GM23338 (cell line): Measurements from ENCODE around the gene XXYLT1.

Source experiments
- CREB1 ChIP-seq: fragments of 250-450 bp; sonication (Bioruptor Pico); IDR thresholded peaks from 2 replicates; pipeline ENCODE4 v1.5.0; 2020; ENCODE audit warnings: low read depth, mild to moderate bottlenecking, moderate library complexity
- EZH2 ChIP-seq: fragments of 200-600 bp; sonication (generic); IDR thresholded peaks from one replicate; pipeline ENCODE4 v1.8.0; 2017; ENCODE audit warnings: antibody characterized with exemption, mild to moderate bottlenecking, low read depth; ENCODE audit not compliant: unreplicated experiment
- EZH2phosphoT487 ChIP-seq: fragments of 200-600 bp; sonication (generic); IDR thresholded peaks from one replicate; pipeline ENCODE4 v1.8.1; 2018; ENCODE audit warnings: antibody characterized with exemption; ENCODE audit not compliant: unreplicated experiment
- POLR2AphosphoS5 ChIP-seq: IDR thresholded peaks from 2 replicates; pipeline ENCODE4 v1.6.1; 2016; ENCODE audit warnings: antibody characterized with exemption, low read depth
- TF ChIP-seq, protein P1 (sequence below), 2 experiments: fragments of 200-600 bp in 1 of 2; sonication (generic) in 1 of 2; conservative IDR thresholded peaks; 2 replicates each; pipeline versions ENCODE4 v1.5.1 to v1.6.1; 2016 to 2017; ENCODE audit warnings: antibody characterized with exemption in 2 of 2, low read depth in 2 of 2, mild to moderate bottlenecking in 2 of 2, moderate library complexity in 1 of 2
- TF ChIP-seq, protein P2 (sequence below): IDR thresholded peaks from one replicate; pipeline ENCODE4 v1.6.1; 2018; ENCODE audit warnings: antibody characterized with exemption; ENCODE audit not compliant: unreplicated experiment
- TF ChIP-seq, protein P3 (sequence below): IDR thresholded peaks from 2 replicates; pipeline ENCODE4 v1.6.1; 2016; ENCODE audit warnings: antibody characterized with exemption
- TF ChIP-seq, protein P4 (sequence below): fragments of 250-450 bp; sonication (Bioruptor Pico); IDR thresholded peaks from 2 replicates; pipeline ENCODE4 v1.5.0; 2020; ENCODE audit warnings: mild to moderate bottlenecking, moderate library complexity

DNA sequence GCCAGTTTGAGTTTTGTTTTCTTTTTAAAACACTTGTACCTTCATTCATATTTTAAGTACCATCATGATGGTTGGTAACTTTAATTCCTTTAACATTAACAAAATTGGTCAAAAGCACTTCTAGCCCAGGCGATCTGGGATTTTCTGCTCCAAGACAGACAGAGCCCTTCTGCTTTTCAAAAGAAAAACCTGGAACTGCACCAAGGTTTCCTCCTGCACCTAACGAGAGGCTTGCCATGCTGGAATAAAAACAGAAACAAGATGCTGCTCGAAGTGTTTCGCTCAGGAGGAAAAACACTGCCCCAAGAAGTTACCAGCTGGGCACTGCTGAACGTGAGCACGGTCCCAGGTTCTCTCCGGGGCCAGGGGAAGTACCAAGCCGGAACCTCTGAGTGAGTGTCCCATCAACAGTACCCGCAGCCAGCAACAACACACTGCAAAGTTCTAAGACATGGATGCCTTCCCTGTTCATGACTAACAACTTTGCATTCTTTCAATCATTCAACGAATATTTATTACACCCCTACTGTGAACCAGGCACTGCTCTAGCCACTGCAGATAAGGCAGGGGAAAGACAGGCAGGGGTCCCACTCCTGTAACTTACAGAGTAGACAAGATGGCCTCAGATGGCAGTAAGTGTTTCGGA is 98.8 kb downstream of the XXYLT1 start:
- TF ChIP-seq, protein P1, sequence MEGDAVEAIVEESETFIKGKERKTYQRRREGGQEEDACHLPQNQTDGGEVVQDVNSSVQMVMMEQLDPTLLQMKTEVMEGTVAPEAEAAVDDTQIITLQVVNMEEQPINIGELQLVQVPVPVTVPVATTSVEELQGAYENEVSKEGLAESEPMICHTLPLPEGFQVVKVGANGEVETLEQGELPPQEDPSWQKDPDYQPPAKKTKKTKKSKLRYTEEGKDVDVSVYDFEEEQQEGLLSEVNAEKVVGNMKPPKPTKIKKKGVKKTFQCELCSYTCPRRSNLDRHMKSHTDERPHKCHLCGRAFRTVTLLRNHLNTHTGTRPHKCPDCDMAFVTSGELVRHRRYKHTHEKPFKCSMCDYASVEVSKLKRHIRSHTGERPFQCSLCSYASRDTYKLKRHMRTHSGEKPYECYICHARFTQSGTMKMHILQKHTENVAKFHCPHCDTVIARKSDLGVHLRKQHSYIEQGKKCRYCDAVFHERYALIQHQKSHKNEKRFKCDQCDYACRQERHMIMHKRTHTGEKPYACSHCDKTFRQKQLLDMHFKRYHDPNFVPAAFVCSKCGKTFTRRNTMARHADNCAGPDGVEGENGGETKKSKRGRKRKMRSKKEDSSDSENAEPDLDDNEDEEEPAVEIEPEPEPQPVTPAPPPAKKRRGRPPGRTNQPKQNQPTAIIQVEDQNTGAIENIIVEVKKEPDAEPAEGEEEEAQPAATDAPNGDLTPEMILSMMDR (conservative IDR thresholded peaks at IDR 0.05; ENCODE audit: low read depth in 2 of 2): no peak
- TF ChIP-seq, protein P2, sequence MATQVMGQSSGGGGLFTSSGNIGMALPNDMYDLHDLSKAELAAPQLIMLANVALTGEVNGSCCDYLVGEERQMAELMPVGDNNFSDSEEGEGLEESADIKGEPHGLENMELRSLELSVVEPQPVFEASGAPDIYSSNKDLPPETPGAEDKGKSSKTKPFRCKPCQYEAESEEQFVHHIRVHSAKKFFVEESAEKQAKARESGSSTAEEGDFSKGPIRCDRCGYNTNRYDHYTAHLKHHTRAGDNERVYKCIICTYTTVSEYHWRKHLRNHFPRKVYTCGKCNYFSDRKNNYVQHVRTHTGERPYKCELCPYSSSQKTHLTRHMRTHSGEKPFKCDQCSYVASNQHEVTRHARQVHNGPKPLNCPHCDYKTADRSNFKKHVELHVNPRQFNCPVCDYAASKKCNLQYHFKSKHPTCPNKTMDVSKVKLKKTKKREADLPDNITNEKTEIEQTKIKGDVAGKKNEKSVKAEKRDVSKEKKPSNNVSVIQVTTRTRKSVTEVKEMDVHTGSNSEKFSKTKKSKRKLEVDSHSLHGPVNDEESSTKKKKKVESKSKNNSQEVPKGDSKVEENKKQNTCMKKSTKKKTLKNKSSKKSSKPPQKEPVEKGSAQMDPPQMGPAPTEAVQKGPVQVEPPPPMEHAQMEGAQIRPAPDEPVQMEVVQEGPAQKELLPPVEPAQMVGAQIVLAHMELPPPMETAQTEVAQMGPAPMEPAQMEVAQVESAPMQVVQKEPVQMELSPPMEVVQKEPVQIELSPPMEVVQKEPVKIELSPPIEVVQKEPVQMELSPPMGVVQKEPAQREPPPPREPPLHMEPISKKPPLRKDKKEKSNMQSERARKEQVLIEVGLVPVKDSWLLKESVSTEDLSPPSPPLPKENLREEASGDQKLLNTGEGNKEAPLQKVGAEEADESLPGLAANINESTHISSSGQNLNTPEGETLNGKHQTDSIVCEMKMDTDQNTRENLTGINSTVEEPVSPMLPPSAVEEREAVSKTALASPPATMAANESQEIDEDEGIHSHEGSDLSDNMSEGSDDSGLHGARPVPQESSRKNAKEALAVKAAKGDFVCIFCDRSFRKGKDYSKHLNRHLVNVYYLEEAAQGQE: no peak
- TF ChIP-seq POLR2AphosphoS5: no peak
- TF ChIP-seq EZH2phosphoT487: no peak
- TF ChIP-seq, protein P3, sequence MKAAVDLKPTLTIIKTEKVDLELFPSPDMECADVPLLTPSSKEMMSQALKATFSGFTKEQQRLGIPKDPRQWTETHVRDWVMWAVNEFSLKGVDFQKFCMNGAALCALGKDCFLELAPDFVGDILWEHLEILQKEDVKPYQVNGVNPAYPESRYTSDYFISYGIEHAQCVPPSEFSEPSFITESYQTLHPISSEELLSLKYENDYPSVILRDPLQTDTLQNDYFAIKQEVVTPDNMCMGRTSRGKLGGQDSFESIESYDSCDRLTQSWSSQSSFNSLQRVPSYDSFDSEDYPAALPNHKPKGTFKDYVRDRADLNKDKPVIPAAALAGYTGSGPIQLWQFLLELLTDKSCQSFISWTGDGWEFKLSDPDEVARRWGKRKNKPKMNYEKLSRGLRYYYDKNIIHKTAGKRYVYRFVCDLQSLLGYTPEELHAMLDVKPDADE: no peak
- no peak for TF ChIP-seq EZH2
- TF ChIP-seq CREB1 (CRISPR knock-in tag): no peak
- TF ChIP-seq, protein P4, sequence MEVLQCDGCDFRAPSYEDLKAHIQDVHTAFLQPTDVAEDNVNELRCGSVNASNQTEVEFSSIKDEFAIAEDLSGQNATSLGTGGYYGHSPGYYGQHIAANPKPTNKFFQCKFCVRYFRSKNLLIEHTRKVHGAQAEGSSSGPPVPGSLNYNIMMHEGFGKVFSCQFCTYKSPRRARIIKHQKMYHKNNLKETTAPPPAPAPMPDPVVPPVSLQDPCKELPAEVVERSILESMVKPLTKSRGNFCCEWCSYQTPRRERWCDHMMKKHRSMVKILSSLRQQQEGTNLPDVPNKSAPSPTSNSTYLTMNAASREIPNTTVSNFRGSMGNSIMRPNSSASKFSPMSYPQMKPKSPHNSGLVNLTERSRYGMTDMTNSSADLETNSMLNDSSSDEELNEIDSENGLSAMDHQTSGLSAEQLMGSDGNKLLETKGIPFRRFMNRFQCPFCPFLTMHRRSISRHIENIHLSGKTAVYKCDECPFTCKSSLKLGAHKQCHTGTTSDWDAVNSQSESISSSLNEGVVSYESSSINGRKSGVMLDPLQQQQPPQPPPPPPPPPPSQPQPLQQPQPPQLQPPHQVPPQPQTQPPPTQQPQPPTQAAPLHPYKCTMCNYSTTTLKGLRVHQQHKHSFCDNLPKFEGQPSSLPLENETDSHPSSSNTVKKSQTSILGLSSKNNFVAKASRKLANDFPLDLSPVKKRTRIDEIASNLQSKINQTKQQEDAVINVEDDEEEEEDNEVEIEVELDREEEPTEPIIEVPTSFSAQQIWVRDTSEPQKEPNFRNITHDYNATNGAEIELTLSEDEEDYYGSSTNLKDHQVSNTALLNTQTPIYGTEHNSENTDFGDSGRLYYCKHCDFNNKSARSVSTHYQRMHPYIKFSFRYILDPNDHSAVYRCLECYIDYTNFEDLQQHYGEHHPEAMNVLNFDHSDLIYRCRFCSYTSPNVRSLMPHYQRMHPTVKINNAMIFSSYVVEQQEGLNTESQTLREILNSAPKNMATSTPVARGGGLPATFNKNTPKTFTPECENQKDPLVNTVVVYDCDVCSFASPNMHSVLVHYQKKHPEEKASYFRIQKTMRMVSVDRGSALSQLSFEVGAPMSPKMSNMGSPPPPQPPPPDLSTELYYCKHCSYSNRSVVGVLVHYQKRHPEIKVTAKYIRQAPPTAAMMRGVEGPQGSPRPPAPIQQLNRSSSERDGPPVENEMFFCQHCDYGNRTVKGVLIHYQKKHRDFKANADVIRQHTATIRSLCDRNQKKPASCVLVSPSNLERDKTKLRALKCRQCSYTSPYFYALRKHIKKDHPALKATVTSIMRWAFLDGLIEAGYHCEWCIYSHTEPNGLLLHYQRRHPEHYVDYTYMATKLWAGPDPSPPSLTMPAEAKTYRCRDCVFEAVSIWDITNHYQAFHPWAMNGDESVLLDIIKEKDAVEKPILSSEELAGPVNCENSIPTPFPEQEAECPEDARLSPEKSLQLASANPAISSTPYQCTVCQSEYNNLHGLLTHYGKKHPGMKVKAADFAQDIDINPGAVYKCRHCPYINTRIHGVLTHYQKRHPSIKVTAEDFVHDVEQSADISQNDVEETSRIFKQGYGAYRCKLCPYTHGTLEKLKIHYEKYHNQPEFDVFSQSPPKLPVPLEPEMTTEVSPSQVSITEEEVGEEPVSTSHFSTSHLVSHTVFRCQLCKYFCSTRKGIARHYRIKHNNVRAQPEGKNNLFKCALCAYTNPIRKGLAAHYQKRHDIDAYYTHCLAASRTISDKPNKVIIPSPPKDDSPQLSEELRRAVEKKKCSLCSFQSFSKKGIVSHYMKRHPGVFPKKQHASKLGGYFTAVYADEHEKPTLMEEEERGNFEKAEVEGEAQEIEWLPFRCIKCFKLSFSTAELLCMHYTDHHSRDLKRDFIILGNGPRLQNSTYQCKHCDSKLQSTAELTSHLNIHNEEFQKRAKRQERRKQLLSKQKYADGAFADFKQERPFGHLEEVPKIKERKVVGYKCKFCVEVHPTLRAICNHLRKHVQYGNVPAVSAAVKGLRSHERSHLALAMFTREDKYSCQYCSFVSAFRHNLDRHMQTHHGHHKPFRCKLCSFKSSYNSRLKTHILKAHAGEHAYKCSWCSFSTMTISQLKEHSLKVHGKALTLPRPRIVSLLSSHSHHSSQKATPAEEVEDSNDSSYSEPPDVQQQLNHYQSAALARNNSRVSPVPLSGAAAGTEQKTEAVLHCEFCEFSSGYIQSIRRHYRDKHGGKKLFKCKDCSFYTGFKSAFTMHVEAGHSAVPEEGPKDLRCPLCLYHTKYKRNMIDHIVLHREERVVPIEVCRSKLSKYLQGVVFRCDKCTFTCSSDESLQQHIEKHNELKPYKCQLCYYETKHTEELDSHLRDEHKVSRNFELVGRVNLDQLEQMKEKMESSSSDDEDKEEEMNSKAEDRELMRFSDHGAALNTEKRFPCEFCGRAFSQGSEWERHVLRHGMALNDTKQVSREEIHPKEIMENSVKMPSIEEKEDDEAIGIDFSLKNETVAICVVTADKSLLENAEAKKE (CRISPR knock-in tag): no peak
